Stimulated activated CD8-positive, alpha-beta memory T cell treated with anti-CD3 and anti-CD28 coated beads, Interleukin-2, amount 100 ng/mL, for 48 hours (primary cell): ENCODE data around the gene BTBD19.
"Not testable (repeated sequence)": the region's sequence is repeated elsewhere in the genome, so short reads cannot be mapped to it uniquely, and the experiment has no call there.

Experiments used
- DNase-seq, 2 donors: peaks; one replicate each; pipeline ENCODE4 v3.0.0-alpha.2; 2020; ENCODE audit warnings: low read depth in 2 of 2

BTBD19 gene, protein sequence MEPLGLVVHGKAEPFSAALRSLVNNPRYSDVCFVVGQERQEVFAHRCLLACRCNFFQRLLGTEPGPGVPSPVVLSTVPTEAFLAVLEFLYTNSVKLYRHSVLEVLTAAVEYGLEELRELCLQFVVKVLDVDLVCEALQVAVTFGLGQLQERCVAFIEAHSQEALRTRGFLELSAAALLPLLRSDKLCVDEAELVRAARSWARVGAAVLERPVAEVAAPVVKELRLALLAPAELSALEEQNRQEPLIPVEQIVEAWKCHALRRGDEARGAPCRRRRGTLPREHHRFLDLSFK

DNA sequence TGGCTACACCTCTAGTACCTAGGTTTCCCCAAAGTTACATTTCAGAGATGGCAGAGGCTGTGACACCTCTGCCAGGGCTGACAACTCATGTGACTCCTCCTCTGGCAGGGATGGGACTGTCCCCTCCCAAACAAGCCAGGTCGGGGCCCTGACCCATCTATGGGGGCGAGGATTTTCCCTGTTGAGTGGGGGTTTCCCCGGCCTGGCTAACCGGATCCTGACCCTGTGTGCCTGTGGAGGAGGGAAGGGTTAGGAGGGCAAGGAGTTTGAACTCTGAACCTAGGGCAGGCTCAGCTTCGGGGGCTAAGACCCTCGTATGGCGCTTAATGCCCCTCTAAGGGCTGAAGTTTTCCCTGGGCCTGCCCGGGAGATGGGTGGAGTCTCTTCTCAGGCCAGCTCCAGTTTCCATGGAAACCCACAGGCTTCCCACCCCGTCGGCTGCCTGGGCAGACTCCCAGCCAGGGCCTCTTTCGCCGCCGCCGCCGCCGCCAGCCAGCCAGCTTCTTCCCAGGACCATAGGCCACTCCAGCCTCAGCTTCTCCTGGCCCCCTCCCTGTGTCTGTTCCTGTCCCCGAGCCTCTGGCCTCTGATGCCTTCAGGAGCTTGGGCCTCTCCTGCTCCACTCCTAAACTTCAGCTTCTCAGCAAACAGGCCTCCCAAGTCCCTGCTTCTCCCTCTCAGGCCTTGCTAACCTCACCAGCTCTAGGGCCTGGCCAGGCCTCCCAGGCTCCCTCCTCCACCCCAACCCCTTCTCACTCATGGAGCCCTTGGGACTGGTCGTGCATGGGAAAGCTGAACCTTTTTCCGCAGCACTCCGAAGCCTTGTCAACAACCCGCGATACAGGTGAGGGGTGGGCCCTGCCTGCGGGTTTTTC is at the start of gene BTBD19:
BTBD19 (plus strand) TSS at position 461 of the 875 bp plus-strand sequence; CDS start at position 759, 298 bp downstream.
- DNase-seq, result peak; percentile 66 to 68

DNA sequence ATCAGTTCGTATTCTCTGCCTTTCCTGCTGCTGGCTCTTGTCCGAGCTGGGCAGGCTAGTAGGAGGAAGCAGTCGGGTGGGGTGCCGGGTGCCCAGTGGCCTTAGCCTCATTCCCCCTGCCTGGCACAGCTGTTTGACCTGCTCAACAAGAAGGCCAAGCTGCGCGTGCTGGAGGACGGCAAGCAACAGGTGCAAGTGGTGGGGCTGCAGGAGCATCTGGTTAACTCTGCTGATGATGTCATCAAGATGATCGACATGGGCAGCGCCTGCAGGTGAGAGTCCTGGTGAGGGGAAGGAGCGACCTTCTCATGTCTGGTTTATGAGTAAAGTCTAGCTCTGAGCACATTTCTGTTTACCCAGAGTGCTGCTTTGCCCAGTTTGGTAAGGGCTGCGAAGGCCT is 49.2 kb upstream of the BTBD19 start:
- DNase-seq, result no peak

DNA sequence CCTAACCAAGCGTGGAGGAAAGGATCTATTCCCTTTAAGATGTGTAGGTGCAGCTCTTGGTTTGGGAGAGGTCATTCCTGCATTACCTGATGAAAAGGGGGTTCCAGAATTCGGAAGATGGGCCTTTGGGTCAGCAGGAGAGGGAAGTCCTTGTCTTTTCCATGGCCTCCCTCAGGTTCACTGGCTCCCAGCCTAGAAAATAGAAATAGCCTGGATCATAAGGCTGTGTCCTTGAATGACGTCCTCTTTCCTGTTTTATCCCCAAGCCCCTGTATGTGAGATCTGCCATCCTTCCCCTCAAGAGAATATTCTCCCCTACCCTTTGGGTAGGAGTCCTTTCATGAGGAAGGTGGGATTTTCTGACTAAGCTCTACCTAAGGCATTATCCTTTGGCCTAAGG is 47.4 kb upstream of the BTBD19 start:
- no peak for DNase-seq

DNA sequence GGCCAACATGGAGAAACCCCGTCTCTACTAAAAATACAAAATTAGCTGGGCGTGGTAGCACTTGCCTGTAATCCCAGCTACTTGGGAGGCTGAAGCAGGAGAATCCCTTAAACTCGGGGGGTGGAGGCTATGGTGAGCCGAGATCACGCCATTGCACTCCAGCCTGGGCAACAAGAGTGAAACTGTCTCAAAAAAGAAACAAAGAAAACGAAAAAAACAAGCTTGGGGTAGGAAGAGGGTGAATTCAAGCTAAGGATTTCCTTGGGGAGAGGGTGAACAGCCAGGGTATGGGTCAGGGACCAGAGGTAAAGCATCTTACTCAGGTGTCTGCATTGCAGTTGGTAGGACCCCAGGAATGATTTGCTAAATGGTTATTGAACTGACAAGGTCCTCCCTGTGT is 41.9 kb upstream of the BTBD19 start:
- DNase-seq, result not testable (repeated sequence)

DNA sequence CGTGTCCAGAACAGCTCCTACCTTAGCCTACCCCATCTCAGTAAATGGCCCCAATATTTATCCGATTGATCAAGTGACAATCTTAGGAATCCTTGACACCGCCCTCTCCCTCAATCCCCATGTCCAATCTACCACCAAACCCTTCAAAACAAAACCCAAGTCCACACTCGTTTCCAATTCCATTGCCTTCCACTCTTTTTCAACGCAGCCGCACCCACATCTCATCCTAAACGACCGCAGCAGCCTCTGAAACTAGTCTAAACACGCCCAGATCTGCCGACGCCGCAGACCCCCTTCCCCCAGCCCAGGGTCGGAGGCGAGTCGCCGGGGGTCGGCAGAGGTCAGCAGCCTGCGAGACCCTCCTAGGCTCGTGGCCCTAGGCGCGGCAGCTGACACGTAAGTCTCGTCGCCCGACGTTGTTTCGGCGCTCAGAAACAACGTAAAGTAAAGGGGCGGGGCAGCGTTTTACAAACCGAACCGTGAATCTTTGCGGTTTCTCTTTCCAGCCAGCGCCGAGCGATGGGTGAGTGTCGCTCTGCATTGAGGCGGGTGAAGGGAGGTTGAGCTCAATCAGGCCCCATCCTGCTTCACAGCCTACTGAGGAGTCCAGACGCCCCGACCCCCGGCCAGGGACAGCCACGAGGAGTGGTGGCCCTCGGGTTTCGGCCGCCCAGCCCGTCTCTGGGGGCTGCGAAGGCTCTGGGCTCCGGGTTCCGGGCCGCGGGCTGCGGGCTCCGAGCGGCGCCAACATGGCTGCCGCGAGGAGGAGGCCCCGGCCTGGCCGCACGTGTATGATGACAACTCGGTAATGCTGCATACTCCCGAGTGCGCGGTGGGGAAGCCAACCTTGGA is 33.0 kb upstream of the BTBD19 start, which contains the start of gene RPS8:
RPS8 (plus strand) TSS at position 463 of the 852 bp plus-strand sequence; CDS start at position 520, 57 bp downstream.
- DNase-seq, result peak; percentile 74 to 81

DNA sequence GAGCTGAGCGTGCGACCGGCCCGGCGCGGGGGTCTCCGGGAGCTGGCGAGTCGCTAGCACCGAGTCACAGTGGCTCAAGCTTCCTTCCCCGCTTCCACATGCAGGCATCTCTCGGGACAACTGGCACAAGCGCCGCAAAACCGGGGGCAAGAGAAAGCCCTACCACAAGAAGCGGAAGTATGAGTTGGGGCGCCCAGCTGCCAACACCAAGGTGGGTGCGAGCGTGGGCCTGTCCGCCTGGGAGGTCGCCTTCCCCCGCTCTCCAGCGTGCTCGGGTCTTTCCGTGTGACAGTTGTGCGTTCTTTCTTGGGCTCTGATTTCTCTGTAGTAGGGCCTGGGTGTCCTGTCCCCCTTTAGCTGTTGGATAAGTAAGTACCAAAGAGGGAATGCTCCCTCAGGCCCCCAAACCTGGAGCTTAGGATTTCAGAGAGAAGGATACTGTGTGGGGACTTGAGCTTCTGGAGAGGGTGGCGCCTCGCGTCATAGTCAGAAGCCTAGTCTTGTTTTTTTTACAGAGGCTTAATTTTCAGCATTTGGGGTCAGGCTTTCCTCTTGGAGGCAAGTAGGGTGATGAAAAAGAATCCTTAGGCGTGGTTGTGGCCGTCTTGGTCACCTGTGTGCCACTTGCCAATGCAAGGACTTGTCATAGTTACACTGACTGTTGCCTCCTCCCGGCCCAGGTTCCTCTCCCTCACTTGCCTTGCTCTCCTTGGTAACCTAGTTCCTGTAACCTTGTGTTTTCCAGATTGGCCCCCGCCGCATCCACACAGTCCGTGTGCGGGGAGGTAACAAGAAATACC is 32.2 kb upstream of the BTBD19 start:
- no peak for DNase-seq

DNA sequence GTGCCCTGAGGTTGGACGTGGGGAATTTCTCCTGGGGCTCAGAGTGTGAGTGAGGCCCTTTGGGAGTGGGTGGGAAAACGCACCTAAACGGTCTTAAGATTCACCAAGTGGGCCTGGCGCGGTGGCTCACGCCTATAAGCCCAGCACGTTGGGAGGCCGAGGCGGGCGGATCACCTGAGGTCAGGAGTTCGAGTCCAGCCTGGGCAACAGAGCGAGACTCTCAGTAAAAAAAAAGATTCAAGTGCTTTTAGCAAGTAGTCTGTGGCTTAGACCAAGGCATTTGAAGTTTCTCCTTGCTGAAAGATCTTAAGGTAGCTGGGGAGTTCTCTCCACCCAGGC is 31.6 kb upstream of the BTBD19 start:
- no peak for DNase-seq

DNA sequence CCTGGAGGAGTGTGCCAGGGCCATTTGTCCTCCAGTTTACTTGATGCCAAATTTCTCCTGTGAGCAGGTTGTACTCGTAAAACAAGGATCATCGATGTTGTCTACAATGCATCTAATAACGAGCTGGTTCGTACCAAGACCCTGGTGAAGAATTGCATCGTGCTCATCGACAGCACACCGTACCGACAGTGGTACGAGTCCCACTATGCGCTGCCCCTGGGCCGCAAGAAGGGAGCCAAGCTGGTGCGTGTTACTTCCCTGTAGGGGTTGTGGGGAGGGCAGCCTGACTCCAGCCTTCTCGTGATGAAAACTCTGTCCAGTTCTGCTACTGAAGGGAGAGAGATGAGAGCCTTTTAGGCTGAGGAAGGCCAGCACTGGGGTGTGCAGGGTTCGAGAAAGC is 30.8 kb upstream of the BTBD19 start:
- DNase-seq, result no peak

DNA sequence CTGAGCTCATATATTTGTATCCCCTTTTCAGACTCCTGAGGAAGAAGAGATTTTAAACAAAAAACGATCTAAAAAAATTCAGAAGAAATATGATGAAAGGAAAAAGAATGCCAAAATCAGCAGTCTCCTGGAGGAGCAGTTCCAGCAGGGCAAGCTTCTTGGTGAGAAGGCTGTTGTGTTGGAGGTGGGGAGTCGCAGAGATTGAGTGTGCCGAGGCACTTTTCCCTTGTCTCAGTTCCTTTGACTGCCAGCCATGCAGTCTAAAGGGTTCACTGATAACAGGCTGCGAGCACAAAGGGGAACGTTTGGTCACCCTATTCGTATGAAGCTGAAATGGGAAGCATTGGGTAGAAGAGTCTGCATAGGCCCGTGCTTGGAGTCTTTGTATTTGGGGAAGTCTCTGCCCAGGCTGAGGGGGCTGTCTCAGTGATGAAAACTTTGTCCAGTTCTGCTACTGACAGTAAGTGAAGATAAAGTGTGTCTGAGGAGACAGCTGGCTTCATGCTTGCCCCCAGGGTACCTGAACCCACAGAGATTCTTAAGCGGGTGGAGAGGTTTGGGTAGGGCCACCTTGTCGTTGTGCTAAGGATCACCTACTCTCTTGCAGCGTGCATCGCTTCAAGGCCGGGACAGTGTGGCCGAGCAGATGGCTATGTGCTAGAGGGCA is 30.2 kb upstream of the BTBD19 start:
- no peak for DNase-seq

DNA sequence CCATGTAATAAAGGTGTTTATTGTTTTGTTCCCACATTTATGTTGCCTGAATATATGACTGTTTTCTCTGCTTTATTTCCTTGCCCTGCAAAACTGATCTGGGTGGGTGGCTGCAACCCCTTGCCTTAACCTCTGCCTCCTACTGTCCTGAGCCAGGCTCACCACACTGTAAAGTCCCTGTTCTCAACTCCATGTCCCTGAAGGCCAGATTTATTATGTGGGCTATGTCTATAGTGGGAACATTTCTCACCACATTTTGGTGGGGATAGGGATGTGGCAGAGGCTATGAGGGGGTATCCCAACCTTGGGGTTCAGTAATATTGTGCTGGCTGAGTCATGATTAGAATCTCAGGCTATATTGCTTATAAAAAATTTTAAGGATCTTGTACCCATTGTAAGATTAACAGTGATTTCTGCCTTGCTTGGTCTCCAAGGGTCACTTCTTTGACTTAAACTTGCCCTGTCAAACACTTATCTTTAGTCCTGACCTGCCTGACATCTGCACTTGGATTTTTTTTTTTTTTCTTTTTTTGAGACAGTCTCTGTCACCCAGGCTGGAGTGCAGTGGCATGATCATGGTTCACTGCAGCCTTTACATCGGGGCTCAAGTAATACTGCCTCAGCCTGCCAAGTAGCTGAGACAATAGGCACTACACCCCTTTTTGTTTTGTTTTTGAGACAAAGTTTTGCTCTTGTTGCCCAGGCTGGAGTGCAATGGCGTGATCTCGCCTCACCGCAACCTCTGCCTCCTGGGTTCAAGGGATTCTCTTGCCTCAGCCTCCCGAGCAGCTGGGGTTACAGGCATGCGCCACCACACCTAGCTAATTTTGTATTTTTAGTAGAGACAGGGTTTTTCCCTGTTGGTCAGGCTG is 29.4 kb upstream of the BTBD19 start:
- DNase-seq, result no peak

DNA sequence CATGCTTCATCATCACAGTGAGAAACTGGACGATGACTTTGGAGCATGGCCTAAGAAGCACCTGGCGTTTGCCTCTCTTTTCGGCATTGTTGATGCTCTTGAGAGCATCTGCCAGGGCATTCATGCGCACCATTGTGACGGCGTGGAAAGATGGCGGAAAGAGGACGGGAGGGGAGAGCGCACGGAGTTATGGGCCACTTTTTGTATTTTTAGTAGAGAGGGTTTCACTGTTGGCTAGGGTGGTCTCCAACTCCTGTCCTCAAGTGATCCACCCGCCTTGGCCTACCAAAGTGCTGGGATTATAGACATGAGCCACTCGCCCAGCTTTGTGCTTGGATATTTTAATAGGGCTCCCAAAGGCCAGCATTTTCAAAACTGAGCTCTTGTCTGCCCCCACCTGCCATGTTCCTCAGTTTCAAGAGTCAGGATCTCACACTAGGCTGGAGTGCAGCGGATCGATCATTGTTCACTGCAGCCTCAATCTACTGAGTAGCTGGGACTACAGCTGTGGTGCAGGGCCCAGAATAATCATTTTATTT is 27.7 kb upstream of the BTBD19 start:
- no peak for DNase-seq

DNA sequence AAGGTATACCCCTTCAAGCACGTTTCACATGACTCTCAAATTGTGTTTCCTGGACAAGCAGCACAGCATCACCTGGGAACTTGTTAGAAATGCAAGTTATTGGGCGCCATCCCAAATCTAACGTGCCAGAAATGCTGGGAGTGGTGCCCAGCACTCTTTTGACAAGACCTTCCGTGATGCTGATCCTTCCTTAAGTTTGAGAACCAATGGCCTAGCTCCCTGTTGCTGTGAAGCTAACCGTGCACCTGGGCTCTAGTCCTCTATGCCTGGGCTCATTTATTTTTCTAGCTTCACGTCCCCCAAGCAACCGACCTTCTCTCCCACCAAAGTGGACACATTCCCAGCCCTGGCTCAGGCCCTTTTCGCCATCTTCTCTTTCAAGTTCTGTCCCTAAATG is 24.6 kb upstream of the BTBD19 start:
- no peak for DNase-seq

DNA sequence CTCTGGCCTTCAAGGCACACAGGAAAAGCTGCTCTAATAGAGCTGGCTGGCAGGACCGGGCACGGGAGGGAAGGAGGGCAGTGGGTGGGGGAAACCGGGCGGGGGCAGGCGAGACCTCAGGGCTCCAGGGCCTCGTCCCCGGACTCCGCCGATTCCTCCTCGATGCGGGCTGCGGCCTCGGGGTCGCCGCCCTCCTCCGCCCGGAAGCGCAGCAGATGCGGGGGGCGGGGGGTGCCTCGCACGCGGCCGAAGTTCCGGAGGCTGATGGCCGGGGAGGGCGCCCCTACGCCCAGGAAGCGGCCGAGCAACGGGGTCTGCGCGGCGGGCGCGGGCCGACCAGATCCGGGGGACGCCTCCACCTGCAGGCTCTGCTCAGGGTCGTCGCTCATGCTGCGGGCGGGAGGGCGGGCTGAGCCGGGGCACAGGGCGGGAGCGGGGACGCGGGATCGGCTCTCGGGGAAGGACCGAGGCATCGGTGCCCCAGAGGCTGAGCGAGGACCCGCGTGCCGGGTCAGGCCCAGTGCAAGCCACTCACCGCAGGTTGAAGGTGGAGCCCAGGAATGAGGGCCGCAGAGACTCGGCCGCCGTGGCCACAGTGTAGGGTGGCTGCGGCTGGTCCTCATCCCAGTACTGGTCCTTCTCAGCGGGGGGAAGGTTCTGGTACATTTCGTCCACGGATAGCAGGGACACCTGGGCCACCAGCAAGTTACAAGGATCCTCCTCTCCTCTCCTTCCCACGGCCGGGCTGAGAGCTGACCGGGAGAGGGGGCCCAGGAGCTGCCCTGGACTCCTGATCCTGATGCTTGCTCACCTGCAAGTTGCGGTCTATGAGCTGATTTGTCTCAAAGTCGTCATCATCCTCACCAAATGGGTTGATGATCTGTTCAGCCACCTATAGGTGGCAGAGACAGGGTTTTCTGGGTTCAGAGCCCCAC is 24.0 kb upstream of the BTBD19 start:
- DNase-seq, result no peak

DNA sequence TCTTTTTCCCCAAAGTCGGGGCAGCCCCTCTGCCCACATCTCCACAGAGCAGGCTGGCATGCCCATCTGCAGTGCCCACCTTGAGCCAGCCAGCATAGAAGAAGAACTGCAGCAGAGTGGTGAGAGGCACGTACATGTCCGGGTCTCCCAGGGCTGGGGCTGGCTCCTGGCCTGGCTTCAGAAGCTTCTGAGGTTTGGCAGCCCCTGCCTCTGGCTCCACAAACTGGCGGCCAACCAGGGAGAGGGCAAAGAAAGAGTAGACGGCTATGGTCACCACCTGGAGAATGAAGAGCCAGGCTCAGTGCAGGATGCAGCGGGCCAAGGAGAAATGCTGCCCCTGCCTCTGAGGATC is 23.3 kb upstream of the BTBD19 start:
- no peak for DNase-seq

DNA sequence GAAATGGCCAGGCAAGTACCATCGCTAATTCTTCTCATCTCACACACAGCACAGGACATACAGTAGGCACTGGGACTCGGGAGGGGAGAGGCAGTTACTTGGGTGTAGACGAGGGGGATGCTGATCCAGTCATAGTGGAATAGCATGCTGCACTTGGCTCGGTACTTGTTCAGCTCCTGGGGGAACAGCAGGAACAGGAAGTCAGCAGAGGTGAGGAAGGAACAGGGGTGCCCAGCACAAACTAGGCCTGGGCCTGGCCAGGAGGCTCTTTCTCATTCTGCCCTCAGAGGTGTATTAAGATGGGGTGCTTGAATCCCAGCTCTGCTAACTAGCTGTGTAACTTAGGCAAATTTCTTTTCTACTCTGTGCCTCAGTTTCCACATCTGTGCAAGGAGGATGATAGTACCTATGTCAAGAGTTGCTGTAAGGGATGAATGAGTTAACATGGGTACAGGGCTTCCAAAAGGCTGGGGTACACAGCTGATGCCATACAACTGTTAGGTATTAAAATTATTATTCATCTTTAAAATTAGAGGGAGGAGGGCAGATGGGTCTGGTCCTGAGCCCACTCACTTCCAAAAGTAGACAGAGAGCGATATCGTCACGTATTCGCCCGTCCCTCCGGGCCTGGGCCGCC is 22.7 kb upstream of the BTBD19 start:
- no peak for DNase-seq

DNA sequence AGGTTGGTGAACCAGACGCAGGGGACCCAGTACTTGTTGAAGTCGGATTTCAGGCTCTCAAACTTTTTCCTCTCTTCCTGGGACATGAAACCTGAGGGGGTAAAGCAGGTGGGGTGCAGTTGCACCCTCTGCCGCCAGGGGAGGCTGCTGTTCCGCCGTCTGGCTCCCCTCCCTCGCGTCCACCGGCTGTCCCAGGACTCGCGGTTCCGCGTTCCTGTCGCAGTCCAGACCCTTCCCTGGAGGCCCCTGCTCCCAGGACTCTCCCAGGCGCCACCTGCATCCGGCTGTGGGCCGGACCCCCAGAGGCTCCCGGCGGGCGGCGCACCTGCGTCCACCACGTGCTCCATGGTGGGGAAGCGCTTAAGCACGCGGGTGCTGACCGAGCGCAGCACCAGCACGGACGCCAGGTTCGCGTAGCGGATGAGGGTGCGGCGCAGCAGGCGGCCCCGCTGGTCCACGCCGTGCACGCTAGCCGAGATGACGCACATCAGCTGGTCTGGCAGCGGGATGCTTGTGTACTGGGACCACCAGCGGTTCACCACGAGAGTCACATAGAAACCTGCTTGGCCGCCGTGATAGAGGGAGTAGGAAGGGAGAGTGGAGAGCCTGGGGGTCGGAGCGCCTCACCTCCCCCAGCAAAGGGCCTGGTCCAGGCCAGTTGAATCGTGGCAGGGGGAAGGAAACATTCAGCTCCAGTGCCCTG is 22.0 kb upstream of the BTBD19 start:
- peak; percentile 55 to 70 for DNase-seq

DNA sequence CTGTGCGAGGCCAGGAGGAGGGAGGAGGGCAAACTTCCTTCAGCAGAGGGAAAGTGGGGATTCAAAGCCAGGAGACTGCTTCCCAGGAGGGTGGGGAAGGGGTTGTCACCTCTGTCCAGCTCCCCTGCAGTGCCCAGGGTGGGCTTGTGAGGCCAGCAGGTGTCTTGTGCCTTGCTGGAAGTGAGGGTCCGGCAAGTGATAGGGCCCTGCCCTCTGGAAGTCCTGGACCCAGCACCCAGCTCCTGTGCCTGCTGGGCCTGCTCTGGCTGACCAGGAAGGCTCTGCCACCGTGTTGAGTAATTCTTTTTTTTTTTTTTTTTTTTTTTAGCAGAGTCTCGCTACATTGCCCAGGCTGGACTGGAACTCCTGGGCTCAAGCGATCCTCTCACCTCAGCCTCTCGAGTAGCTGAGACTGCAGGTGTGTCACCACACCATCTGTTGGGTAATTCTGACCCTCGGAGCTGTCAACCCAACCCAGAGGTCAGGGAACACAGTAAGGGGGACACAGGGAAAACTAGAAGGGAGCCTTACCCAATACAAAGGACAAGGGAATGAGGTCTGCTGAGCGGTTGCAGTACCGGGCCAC is 21.4 kb upstream of the BTBD19 start:
- no peak for DNase-seq
